GM19455 (cell line): Measurements from ENCODE around the gene MYPOP.
"Not testable (repeated sequence)": the region's sequence is repeated elsewhere in the genome, so short reads cannot be mapped to it uniquely, and the experiment has no call there.

Source experiments
- ATAC-seq: cut with Tn5 transposase; IDR thresholded peaks from one replicate; pipeline ENCODE4 v1.9.1; 2021; ENCODE audit not compliant: unreplicated experiment

Gene MYPOP

DNA sequence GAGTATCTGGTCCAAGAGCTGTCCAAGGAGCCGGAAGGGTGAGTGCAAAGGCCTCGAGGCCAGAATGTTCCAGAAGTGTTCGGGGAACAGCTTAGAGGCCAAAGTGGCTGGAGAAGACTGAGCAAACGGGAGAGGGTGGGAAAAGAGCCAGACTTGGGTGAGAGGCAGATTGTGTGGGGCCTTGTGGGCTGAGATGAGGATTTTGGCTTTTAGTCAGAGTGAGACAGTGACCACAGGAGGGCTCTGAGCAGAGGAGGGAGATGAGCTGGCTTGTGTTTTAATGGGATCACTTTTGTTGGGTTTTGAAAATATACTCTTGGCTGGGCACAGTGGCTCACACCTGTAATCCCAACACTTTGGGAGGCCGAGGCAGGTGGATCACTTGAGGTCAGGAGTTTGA is 6.5 kb upstream of the MYPOP start:
- no peak for ATAC-seq

DNA sequence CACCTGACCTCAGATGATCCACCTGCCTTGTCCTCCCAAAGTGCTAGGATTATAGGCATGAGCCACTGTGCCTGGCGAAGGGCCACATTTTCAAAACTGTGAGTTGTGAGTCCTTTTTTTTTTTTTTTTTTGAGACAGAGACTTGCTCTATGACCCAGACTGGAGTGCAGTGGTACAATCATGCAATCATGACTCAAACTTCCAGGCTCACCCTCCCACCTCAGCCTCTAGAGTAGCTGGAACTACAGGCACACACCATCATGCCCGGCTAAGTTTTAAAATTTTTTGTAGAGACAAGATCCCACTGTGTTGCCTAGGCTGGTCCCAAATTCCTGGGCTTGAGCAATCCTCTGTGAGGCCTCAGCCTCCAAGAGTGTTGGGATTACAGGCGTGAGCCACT is 3.8 kb upstream of the MYPOP start:
- ATAC-seq = no peak

DNA sequence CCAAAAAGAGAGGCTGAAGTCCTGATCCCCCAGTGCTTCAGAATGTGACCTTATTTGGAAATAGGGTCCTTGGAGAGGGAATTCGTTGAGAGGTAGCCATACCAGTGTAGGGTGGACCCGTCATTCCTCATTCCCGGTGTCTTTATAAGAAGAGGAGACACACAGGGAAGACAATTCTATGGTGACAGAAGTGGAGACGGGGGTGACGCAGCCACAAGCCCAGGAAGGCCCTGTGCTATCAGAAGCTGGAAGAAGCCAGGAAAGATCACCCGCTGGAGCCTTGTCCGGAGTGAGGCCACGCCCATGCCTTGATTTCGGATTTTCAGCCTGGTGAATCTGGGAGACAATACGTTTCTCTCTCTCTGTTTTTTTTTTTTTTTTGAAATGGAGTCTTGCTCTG is 2.6 kb upstream of the MYPOP start:
- ATAC-seq = no peak

DNA sequence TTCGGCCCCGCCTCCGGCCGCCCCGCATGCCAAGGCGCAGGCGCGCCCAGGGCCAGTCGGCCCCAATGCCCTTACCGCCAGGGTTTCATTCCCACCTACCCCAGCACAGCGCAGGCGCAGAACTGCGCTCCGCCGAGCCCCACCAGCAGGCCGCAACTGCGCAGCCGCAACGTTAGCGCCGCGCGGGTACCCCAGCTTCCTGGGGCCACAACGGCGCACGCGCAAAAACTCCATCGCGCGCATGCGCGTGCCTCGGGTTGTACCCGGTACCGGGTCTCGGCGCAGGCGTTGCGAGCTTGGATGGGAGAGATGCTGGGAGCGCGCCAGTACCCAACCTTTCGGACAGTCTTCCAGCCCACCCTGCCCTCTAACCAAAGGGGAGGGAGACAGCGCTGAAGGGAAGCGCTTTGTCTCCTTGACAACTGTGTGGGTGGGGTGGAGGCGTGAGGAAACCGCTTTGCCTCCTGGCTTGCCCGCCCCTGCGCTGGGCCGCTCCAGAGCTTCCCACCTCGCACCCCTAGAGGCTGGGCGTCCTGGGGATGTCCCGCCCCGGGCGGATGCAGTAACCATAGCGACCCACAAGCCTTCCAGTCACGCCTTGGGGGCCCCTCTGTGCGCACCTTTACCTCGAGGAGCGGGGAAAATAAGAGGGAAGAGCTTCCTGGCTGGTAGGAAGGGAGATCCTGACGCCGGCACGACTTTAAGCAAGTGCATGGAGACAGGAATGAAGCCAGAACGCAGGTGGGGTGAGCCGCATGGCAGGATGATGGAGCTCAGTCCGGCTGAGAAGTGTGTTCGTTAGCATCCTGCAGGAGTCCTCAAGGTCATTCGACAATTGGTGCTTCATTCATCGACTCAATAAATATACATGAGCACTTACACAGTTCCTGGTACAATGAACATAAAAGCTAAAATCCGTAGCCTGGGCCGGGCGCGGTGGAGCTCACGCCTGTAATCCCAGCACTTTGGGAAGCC is 525 bp upstream of the MYPOP start:
- peak; percentile 84 for ATAC-seq

DNA sequence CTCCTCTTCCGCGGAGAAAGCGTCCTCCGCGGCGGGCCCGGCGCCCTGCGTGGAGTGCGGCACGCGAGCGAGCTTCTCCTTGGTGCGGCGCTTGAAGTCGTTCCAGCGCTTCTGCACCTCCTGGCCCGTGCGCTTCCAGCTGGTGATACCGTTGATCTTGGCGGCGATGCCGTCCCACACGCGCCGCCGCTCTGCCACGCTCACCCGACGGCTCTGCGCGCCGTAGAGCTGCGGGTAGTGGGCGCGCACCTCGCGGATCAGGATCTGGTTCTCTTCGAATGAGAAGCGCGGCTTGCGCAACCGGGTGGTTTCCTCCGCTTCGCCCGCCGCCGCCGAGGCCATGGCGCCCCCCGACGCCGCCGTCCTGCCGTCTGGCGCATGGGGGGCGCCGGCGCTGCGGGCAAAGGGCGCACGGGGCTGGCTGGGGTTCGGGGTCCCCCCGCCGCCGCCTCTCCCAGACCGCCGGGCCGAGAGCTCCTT is 941 bp downstream of the MYPOP start:
- no peak for ATAC-seq

DNA sequence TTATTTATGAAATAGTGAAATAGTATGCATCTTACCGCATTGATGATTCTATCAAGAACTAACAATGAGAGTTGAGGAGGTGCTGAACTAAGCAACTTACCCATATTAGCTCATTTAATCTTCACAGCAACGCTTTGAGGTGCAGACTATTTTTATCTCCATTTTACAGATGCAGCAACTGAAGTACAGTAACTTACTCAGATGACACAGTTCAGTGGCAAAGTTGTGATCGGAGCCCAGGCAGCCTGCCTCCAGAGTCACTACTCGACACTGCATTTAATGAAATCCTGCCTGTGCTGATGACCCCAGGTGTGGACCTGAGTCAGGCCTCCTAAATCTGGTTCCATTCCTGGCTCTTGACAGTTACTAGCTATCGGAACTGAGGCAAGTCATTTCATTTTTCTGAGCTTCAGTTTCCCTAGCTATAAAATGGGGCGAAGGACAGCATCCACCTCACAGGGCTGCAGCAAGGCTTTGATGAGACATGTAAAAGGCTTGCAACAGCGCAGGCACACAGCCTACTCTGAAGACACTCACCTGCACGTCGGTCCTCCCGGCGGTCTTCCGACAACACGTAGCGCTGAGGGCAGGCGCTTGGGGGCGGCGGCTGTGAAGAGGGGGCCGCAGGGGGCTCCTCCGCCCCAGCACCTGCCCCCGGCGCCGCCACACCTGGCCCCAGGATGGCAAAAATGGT is 1.5 kb downstream of the MYPOP start:
- no peak for ATAC-seq

DNA sequence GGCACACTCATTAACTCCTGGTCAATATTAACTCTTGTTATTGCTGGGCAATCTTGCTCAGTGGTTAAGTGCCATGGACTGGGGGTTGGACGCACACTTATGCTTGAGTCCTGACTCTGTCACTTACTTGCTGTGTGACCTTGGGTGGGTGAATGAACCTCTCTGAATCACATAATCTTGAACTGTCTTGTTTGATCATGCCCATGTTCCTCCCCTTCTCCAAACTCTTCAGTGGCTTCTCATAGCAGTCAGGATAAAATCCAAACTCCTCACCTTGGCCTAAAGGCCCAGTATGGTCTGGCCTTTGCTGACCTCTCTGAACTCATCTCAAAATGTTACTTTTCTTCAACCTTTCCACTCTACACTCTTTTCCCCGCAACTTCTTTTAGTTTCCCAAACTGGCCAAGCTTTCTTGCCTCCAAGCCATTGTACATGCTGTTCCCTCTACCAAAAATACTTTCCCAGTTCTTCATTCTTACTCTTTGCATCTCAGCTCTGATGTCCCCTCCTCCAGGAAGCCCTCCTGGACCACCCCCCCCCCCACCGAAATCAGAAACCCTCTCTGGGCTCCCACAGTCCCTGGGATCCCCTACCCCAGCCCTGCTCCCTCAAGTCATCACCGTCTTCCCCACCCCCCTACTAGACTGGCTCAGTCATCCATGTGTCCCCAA is 2.4 kb downstream of the MYPOP start:
- no peak for ATAC-seq

DNA sequence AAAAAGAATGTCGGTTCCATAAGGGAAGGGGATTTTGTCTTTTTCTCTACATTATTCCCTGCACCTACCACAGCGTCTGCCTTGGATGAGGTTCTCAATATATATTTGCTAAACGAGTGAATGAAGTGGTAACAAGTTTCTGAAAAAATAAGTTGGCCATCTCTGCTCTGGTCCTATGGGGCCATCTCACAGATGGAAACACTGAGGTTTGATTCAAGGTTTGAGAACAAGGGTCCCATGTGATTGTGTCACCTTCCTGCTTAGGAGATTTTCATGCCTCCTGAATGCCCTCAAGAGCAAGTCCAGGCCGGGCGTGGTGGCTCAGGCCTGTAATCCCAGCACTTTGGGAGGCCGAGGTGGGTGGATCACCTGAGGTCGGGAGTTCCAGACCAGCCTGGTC is 3.2 kb downstream of the MYPOP start:
- no peak for ATAC-seq

DNA sequence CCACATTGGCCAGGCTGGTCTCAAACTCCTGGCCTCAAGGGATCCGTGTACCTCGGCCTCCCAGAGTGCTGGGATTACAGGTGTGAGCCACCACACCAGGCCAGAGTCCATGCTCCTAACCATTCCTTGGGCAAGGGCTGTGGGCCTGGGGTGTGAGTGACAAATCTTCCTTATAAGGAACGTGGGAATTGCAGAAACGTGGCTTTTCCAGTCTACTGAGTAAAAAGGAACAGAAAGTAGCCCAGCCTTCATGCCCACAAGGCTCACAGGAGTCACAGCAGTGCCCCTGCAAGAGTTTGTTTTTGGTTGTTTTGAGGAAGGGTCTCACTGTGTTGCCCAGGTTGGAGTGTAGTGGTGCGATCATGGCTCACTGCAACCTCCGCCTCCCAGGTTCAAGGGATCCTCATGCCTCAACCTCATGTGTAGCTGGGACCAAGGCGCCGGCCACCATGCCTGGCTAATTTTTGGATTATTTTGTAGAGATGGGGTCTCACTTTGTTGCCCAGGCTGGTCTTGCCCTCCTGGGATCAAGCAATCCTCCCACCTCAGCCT is 5.1 kb downstream of the MYPOP start:
- no peak for ATAC-seq

DNA sequence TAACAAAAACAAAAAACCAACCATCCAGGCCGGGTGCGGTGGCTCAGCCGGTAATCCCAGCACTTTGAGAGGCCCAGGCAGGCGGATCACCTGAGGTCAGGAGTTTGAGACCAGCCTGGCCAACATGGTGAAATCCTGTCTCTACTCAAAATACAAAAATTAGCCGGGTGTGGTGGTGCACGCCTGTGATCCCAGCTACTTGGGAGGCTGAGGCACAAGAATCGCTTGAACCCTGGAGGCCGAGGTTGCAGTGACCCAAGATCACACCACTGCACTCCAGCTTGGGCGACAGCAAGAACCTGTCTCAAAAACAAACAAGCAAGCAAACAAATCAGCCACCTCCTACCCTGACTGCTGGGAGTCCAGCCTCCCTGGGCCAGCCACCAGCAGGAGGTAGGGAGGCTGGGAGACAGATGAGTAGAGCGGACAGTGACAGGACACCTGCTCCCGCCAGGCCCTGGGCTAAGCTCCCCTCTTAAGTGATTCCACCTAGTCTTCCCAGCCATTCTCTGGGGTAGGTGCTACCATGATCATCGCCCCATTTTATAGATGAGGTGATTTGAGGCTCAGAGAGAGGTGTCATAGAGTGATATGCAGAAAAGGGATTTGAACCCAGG is 6.3 kb downstream of the MYPOP start:
- ATAC-seq = not testable (repeated sequence)

DNA sequence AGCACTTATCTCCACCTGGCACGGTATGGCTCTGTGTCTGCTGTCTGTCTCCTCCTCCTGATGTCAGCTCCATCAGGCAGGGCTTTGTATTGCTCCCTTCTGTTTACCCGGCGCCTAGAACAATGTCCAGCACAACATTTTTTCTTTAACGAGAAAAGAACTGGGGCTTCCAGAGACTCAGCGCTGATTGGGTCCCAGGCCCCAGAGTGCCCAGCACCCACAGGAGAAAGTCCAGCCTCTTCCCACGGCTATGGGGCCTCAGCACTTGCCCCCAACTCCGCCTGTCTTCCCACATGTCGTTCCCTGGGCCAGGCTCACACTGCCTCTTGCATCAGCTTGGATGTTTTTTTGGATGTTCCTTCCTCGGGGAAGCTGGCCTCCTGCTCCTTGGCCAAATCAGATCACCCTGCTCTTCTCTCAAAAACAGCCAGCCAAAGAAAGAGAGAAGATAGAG is 6.9 kb downstream of the MYPOP start:
- no peak for ATAC-seq

DNA sequence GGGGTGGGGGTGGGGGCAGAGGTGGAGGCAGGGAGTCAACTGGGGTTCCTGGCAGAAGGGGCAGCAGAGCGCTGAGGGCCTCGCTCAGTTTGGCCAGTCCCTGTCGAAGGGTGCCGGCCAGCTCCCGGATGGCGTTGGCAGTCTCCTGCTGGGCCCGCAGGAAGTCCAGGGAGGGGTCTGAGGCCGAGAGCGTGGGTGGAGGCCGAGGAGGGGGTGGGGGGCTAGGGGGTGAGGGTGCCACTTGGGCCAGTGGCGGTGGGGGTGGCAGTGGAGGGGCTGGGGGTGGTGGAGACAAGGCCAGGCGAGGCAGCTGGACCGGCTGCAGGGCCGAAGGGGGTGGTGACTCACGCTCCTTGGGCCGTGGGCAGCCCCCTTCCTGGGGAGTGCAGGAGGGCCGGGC is 11.5 kb downstream of the MYPOP start:
- no peak for ATAC-seq

DNA sequence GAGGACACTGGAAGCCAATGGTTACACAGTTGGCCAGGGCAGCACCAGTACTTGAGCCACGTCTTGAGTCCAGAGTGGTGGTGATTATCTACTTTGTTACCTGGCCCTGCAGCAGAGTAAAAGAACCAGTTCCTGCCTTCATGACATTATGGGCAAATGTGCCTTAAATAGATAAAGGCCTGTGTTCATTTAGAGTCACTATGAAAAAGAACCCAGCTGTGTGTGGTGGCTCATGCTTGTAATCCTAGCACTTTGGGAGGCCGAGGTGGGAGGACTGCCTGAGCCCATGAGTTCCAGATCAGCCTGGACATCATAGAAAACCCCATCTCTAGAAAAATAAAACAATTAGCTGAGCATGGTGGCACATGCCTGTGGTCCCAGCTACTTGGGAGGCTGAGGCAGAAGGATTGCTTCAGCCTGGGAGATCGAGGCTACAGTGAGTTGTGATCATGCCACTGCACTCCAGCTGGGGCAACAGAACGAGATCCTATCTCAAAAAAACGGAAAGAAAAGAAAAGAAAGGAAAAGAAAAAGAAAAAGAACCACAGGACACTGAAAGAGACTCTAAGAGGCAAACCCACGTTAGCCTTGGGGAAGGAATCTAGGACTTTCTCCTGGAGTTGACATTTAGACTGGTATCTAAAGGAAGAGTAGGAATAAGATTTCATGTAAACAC is 13.1 kb downstream of the MYPOP start:
- ATAC-seq = no peak

DNA sequence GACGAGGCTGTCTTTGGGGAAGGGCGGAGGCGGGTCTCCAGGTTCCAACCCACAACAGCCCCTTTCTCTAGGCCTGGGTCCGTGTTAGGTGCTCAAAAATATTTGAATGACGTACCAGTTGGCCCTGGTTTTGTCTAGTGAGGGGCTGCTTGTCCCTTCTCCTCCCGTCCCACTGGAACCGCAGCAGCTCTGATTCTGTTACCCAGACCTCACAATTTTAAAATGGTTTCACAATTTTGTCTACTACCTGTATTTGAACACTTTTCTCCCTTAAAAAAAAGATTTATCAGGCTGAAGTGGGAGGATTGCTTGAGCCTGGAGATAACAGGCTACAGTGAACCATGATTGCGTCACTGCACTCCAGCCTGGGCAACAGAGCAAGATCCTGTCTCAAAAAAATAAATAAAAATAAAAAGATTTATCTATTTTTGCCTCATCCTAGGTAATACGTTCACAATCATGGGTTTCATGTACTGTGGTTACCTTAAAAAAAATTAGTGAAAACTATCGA is 15.2 kb downstream of the MYPOP start:
- no peak for ATAC-seq

DNA sequence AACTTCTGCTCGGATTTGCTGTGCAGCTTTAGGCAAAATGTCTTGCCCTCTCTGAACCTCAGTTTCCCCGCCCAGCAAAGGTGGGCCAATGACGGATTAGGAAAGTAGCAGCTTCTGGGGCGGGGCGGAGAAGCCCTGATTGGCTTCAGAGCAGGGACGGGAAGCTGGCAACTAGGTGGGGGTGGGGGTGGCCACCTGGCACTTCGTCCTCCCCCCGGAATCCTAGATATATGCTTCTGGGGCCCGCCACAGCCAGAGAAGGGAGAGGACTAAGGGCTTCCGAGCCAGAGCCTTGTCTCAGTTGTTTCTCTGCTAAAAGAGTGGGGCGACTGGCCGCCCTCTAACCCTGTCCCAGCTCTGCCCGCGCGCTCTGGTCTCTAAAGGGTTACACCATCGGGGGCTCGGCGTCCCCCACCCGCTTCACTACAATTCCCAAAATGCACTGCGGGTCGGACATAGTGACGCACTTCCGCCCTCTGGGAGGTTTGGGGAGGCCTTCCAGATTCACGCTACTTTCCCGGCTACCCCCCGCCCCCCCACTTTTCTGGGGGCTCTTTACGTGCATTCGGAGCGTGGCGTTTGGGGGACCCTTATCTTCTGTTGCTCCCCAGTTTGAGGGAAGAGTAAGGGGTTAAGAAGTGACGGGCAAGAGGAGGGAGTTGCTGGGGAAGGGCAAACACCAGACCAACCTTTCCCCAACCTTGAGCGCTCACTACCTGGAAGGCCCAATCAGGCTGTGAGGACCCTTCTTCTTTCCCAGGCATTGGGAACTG is 15.8 kb downstream of the MYPOP start:
- peak; percentile 48 for ATAC-seq

DNA sequence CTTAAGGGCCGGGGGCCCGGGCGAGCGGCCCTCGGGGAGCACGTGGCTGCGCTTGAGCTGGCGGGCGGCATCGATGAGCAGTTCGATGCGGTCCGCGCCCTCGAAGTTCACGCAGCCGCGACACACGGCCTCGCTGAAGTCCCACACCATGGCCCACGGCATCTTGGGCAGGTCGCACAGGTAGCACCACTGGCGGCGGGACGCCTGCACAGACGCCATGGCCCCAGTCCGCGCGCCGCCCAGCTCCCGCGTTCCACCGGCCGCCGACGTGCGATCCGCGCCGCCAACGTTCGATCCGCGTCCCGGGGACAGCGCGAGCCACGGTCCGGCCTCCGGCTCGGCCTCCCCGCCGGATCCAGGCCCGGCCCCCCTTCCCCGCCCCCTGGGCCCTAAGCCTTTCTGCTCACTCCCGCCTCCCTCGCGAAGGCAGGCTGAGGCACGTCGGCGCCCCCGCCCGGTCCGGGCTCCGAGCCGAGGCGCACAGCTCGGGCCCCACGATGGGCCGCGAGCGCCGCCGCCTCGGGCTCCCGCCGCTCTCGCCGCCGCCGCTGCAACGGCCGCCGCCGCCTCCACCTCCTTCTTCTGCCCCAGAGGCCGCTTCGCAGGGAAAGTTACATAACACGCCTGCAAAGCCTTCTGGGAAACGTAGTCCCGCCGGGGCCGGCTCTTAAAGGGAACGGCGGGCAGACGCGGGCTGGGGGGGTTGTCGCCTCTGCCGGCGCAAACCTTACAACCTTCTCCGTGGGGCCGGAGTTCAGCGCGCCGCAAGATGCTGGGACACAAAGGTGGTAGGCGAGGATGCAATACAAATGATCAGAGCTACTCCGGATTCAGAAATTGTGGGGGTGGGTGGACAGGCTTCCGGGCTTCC is 16.6 kb downstream of the MYPOP start, which contains the start of gene IRF2BP1:
Gene IRF2BP1, minus strand, starts transcription at position 586 of the 871 bp plus-strand sequence. Its CDS starts 367 bp downstream, at position 219.
- peak; percentile 49 for ATAC-seq

DNA sequence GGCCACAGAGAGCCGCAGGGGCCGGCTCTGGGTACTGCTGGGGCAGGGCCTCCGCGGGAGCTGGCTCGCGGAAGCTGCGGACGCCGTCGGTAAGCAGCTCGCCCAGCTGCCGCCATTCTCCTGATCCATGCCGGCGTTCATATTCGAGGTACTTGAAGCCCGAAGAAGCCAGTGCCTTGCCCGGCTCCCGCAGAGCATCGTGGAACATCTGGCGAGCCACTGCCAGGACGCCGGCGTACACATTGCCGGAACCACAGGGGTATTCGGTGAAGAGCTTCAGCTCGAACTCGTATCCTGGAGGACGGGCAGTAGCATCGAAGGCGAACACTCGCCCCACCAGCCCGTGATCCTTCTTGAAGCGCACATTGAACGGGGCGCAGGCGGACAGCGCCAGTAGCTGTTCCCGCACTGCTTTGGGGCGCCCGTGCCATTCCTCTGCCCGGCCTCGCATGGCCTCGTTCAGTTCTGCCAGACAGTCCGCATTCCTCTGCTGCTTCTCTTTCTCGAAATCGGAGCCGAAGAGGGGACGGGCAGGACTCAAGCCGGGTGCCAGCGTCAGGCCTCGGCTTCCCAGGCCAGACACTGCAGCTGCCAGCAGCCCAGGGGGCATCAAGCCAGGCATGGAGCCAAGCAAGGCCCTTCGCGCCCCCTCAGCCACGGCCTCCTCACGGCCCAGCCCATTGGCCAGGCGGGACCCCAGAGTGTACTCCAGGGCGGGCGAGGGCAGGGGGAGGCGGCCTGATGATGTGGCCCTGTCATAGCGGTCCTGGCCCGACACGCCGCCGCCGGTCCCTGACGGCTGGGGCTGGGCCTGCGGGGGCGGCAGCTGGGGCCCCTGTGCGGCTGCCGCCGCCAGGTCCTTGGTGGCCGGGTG is 17.5 kb downstream of the MYPOP start:
- no peak for ATAC-seq
